Measurements from ENCODE around the gene TWSG1. TPM values are rescaled to one million over a fixed set of nuclear protein-coding genes. Genes with fewer than 3 reads are reported as not detected.
"Not testable (repeated sequence)": the region's sequence is repeated elsewhere in the genome, so short reads cannot be mapped to it uniquely, and the experiment has no call there.

TWSG1 gene
- total RNA-seq, 1 experiment from 2014 or later = 92.5 TPM

- no peak for DNase-seq (ENCODE audit: low spot score)
Observed at GRCh38 chr18:9392726-9393125, 58.2 kb downstream of the TWSG1 start.

DNA sequence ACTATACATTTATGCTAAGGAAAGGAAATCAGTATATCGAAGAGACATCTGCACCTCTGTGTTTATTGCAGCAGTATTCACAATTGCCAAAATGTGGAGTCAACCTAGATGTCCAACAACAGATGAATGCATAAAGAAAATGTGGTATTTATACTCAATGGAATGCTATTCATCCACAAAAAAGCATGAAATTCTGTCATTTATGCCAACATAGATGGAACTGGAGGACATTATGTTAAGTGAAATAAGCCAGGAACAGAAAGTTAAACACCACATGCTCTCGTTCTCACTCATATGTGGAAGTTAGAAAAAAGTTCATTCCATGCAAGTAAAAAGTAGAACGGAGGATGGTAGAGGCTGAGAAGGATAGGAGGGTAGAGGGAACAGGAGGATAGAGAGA lies 59.5 kb downstream of the TWSG1 start:
- no peak for DNase-seq (ENCODE audit: low spot score)

DNA sequence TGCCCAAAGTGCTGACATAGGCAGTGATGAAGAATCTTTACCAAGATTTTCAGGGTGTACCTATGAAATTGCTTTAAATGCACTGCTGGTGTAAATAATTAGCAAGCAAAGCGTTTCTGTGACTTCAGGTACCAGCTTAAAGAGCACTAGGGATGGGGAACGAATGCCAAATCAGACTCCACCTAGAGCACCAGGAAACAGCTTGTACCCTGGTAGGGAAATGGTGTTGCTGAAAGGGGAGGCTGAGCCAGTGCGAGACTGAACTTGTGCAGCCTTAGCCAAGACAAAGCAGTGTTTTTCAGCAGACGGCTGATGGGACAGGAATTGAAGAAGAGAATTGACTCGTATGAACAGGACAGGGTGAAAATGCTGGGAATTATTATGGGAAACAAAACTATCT lies 65.6 kb downstream of the TWSG1 start:
- no peak for DNase-seq (ENCODE audit: low spot score)

- DNase-seq (ENCODE audit: low spot score) = no peak
Observed at GRCh38 chr18:9401176-9401575, 66.6 kb downstream of the TWSG1 start.

DNA sequence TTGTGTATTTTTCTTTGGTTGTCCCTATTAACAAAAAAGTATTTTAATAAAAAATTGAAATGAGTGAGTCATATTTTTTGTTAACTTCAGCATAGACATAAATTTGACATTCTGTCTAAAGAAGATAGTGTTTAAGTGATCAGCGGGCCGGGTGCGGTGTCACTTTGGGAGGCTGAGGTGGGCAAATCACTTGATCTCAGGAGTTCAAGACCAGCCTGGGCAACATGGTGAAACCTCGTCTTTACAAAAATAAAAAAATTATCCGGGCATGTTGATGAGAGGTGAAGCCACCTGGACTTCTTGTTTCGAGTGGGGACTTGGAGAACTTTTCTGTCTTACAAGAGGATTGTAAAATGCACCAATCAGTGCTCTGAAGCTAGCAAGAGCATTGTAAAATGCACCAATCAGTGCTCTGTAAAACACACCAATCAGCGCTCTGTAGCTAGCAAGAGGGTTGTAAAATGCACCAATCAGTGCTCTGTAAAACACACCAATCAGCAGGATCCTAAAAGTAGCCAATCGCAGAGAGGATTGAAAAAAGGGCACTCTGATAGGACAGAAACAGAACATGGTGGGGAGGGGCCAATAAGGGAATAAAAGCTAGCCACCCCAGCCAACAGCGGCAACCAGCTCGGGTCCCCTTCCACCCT lies 67.9 kb downstream of the TWSG1 start:
- not testable (repeated sequence) for DNase-seq (ENCODE audit: low spot score)

GRCh38 chr18:9403795-9404564 lies 69.4 kb downstream of the TWSG1 start:
- no peak for DNase-seq (ENCODE audit: low spot score)

DNA sequence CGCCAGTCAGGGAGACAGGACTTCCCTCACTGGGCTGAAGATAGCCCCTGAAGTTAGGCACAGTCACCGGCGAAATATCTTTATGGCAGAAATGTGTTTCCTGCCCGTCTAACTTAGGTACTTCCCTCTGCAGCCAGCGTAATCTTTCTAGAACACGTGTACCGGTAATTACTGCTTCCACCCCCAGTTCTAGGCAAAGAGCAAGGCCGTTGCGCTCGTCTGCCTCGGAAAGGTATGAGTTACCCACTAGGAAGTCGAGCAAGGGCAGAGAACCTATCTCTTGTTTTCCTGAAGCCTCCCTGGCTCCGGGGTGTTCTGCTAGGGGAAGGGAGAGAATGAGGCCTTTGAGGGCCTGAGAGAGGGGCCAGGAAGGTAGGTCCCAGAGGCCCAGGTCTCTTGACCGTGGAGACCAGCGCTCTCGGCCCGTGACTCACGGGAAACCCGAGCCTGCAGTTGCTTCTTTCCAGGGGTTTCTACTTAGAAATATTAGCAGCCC lies 70.0 kb downstream of the TWSG1 start:
- peak; percentile 90 for DNase-seq (ENCODE audit: low spot score)

- no peak for DNase-seq (ENCODE audit: low spot score)
Observed at GRCh38 chr18:9405130-9405529, 70.6 kb downstream of the TWSG1 start.

GRCh38 chr18:9405977-9406376 lies 71.4 kb downstream of the TWSG1 start:
- no peak for DNase-seq (ENCODE audit: low spot score)

- no peak for DNase-seq (ENCODE audit: low spot score)
Observed at GRCh38 chr18:9410515-9410914, 75.9 kb downstream of the TWSG1 start.

GRCh38 chr18:9413576-9413975 lies 79.0 kb downstream of the TWSG1 start:
- no peak for DNase-seq (ENCODE audit: low spot score)

DNA sequence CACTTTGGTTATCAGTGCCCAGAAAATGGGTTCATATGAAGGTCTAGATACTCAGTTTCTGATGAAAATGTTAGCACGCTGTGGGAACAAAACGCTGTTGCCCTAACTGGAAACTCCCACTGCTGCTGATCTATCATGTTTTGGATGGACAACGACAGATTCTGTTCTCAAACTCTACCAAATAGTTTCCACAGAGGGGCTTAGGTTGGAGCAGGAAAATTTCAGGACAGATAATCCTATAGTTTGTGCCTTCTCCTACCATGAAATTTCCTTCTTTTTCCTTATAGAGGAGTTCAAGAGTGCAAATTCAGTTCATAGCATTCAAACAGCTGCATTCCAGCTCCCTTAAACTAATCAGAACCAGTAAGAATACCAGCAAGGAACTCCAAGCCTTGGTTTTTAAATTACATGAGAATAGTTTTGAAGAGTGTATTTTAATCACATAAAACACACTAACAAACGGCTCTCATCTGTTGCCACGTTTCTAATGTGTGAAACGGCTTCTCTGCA lies 82.0 kb downstream of the TWSG1 start:
- DNase-seq (ENCODE audit: low spot score) = no peak

DNA sequence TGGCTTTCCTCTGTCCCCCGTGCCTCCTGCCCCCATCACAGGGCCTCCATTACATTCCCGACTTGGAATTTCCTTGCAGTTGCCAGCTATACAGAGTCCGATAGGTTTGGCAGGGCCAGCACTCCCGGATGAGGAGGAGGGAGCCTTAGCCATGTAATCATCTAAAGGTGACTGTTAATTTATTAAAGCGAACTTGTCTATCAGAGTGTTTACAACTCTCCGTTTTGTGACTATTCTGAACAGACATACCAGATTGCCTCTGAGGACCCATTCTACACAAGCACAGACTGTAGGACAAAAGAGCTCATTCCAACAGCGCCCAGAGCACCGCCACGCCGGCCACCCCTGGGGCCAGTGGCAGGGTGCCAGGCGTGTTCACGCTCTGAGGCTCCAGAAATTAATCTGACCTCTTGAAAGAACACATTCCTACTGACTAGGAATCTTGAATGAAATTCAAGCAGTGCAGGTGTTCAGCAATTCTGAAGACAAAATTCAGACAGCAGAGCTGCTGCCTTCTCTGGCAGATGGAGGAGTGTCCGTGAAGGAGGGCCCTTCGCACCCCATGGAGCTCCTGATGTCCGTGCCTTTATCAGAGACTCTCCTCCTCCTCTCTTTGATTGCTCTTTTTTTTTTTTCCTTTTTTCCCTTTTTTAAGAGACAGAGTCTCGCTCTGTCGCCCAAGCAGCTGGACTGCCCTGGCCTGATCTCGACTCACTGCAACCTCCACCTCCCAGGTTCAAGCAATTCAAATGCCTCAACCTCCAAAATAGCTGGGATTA lies 82.7 kb downstream of the TWSG1 start:
- DNase-seq (ENCODE audit: low spot score) = peak; percentile 54

- no peak for DNase-seq (ENCODE audit: low spot score)
Observed at GRCh38 chr18:9418047-9418690, 83.6 kb downstream of the TWSG1 start.

- peak; percentile 67 for DNase-seq (ENCODE audit: low spot score)
Observed at GRCh38 chr18:9419956-9420631, 85.5 kb downstream of the TWSG1 start.

GRCh38 chr18:9421096-9421900 lies 86.7 kb downstream of the TWSG1 start:
- no peak for DNase-seq (ENCODE audit: low spot score)

GRCh38 chr18:9421901-9422327 lies 87.3 kb downstream of the TWSG1 start:
- no peak for DNase-seq (ENCODE audit: low spot score)

GRCh38 chr18:9422816-9423519 lies 88.4 kb downstream of the TWSG1 start:
- DNase-seq (ENCODE audit: low spot score) = peak; percentile 21

DNA sequence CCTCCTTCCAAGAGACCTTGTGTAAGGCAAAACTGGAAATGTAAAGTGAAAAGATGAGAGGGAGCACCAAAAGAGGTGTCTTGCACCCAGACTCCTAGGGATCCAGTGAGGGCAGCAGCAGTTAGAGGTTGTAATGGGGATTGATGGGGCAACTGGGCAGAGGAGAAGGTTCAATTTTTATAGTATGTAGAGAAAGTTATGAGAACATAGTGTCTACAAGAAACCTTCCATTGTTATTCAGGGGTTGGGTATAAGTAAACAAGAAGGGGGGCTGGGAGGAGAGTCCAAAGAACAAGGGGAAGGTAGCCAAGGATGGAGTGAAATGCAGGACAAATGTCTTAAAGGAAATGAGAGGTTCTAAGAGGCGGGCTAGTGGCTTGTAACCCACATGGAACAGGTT lies 89.1 kb downstream of the TWSG1 start:
- DNase-seq (ENCODE audit: low spot score) = not testable (repeated sequence)

GRCh38 chr18:9424235-9424634 lies 89.7 kb downstream of the TWSG1 start:
- DNase-seq (ENCODE audit: low spot score) = not testable (repeated sequence)
